IPS-18c (cell line): ENCODE results near the gene GPC3.
"Not testable (repeated sequence)": the region's sequence is repeated elsewhere in the genome, so short reads cannot be mapped to it uniquely, and the experiment has no call there.

Experiments used
- H3K4me3 ChIP-seq: 2 replicates; pipeline ENCODE4 v1.7.0; 2013; ENCODE audit warnings: low read depth, mild to moderate bottlenecking, low read length, moderate library complexity; ENCODE audit not compliant: insufficient read depth
- H3K9me3 ChIP-seq: one replicate; pipeline ENCODE4 v1.6.1; 2013; ENCODE audit warnings: mild to moderate bottlenecking, low read length, moderate library complexity; ENCODE audit not compliant: control insufficient read depth, insufficient read depth

Gene GPC3

DNA sequence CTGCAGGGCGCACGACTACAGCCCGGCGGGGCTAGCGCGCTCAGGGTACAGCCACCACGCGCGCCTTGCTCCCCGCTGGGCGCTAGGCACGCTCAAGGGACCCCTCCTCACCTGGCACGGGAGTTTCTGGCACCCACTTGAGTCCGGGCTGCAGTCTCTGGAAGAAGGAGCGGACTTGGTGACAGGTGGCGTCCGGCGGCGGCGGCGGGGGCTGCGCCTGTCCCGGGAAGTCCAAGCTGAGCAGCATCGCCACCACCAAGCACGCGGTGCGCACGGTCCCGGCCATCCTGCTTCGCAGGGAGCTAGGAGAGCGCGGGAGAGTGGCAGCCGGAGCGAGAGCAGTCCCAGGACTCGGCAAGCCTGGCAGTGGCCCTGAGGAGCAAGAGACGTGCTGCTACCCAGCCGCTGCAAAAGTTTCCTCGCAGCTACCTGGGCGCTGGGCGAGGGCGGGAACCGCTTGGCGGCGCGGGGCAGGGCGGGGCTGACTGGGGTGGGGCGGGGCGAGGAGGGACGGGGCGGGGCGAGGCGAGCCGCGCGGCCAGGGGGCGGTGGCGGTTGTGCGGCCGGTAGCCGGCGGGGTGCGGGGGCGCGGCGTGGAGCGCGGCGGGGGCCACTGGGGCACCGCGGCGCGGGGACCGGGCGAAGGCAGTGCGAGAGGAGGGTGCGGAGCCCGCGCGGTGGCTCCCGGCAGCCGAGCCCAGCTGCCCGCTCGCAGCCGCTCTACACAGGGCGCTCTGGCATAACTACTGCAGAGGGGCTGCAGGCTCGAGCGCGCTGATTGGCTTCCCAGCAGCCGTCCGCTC, at the start of gene GPC3:
GPC3 (minus strand) TSS at position 431 of the 803 bp plus-strand sequence.
- H3K4me3 ChIP-seq: peak within 1 kb of the TSS; percentile 48
- peaks cover 7% of the 10 kb centered on the region for H3K9me3 ChIP-seq

DNA sequence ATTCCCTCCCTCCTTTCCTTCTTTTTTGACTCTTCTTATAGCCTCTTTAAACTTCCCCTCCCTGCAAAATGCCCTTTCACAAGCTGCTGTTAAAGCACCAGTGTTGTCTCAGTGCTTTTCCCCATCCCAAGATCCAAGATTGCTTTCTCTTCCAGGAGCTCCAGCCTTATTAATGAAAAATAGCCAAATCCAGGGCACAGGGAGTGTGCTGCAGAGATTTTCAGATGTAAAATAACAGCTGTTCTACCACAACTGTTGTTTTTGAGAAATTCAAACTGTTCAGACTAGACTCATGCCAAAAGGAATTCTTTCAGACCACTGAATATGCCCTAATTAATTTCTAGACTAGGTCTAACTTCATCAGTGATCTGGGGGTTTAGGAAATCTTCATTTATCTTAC, 47.0 kb upstream of the GPC3 start:
- Histone ChIP-seq H3K4me3 (no peak overlapping the region), H3K9me3 (peaks cover 4% of the 10 kb centered on the region)

GRCh38 chrX:134026565-134027311, 41.3 kb upstream of the GPC3 start:
- peak overlapping the region; percentile 5; the same call in 1 of the 2 replicates for H3K4me3 ChIP-seq
- H3K9me3 ChIP-seq: peaks cover 4% of the 10 kb centered on the region

- Histone ChIP-seq H3K9me3 (peaks cover 4% of the 10 kb centered on the region), H3K4me3 (peak overlapping the region; percentile 5; the same call in 1 of the 2 replicates)
Measured at GRCh38 chrX:134025986-134026545, 40.7 kb upstream of the GPC3 start.

GRCh38 chrX:134024686-134025377, 39.4 kb upstream of the GPC3 start:
- Histone ChIP-seq H3K4me3 (no peak overlapping the region), H3K9me3 (peaks cover 4% of the 10 kb centered on the region)

- peaks cover 6% of the 10 kb centered on the region for H3K9me3 ChIP-seq
- H3K4me3 ChIP-seq: no peak overlapping the region
Measured at GRCh38 chrX:134023851-134024281, 38.5 kb upstream of the GPC3 start.

DNA sequence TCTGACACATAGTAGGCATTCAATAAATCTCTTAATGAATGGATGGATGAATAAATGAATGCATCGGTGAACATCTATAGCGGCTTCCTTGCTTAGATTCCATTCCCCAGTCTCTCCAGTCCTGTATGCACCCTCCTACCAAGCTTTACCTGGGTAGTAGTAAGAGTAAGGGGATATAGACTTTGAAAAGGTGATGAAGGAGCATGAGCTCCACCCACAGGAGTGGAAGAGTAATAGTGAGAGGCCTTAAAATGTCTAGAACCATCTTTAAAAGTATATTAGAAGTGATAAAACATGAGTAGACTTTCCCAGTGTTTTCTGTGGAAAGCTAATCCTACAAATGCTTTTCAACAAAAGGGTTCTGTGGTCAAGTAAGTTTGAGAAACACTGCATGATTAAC, 35.5 kb upstream of the GPC3 start:
- Histone ChIP-seq H3K4me3 (no peak overlapping the region), H3K9me3 (peaks cover 8% of the 10 kb centered on the region)

GRCh38 chrX:134019567-134020206, 34.3 kb upstream of the GPC3 start:
- Histone ChIP-seq H3K9me3 (peaks cover 6% of the 10 kb centered on the region), H3K4me3 (no peak overlapping the region)

DNA sequence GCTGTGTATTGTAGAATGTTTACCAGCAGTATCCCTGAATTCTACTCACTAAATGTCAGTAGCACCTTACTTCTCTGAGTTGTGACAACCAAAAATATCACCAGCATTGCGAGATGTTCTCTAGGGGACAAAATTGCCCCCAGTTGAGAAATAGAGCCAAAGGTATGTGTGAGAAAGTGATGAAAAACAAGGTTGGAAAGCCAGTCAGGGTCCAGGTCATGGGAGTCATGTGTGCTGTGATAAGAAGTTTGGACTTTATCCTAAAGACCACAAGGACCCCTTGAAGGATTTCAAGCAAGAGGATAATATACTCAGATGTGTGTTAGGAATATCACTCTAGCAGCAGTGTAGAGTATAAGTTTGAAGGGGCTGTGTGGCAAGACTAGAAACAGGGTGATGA, 30.9 kb upstream of the GPC3 start:
- not testable (repeated sequence) for H3K4me3 ChIP-seq, H3K9me3 ChIP-seq

- H3K9me3 ChIP-seq, H3K4me3 ChIP-seq: not testable (repeated sequence)
Measured at GRCh38 chrX:134015510-134015909, 30.1 kb upstream of the GPC3 start.

DNA sequence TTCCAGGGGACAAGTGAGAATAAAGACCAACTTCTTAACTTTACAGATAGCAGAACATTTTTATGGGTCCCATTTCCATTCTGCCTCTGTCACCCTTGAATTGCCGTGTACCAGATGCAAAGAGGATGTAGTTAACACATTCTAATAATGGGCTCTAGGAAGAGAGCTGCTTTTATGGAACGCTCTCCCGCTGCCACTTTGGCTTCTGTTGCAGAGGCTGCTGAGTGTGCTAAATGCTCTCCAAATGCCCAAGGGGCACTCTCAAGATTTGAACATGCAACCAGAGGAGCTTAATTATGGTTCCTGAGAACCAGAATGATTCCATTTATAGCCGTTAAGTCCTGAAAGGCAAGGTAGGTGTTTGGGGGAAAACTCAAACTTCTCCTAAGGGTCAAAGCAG, 28.1 kb upstream of the GPC3 start:
- peaks cover 8% of the 10 kb centered on the region for H3K9me3 ChIP-seq
- H3K4me3 ChIP-seq: no peak overlapping the region

DNA sequence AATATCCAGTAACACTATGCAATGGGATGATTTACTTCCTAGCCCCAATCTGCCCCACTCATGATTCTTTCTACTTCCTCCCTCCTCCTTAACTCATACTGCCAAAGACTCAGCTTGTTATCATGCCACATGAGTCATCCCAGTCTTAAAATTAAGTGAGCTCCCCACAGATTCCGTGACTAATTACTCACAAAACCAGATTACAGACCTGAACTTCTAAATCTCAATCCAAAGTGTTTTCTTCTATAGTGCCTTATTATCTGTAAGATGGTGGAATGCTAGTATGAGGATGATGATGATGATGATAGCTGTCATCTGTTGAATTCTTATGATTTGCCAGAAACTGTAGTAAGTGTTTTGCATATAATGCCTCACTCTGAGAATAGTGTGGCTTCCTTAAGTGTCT, 27.7 kb upstream of the GPC3 start:
- Histone ChIP-seq H3K4me3 (no peak overlapping the region), H3K9me3 (peaks cover 7% of the 10 kb centered on the region)

DNA sequence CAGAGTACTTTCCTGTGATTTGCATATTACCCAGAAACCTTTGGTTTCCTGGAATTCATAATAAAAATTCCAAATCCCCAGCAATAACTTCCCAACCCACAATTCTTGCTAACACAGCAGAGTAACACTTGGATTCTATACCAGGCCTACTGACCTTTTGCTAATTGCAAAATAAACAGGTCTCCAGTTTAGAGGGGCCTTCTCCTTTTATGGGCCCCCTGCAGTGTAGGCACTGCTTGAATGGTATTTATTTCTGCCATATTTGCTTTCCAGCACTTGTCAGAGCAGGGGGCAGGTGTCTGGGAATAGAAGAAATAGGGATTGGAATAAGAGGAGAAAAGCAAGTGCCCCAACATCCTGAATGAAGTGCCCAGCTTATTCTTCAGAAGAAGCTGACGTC, 25.3 kb upstream of the GPC3 start:
- H3K4me3 ChIP-seq: no peak overlapping the region
- peaks cover 4% of the 10 kb centered on the region for H3K9me3 ChIP-seq

DNA sequence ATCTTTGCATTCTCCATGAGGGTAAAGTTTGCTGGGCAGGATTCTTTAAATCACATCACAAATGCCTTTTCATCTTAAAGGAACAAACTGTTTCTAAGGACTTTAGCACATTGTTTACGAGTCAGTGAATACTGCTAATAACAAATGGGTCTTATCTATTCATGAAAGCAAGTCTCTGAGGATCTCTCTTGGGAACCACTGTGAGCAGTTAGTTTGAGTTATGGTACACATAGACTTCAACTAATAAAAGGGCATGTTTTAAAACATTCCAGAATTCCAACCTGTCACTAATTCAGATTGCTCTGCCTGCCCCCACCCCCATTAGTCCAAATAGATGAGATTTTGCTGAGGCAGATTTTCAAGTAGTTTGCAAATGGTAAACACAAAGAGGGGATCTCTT, 22.3 kb upstream of the GPC3 start:
- H3K4me3 ChIP-seq: no peak overlapping the region
- H3K9me3 ChIP-seq: peaks cover 4% of the 10 kb centered on the region

DNA sequence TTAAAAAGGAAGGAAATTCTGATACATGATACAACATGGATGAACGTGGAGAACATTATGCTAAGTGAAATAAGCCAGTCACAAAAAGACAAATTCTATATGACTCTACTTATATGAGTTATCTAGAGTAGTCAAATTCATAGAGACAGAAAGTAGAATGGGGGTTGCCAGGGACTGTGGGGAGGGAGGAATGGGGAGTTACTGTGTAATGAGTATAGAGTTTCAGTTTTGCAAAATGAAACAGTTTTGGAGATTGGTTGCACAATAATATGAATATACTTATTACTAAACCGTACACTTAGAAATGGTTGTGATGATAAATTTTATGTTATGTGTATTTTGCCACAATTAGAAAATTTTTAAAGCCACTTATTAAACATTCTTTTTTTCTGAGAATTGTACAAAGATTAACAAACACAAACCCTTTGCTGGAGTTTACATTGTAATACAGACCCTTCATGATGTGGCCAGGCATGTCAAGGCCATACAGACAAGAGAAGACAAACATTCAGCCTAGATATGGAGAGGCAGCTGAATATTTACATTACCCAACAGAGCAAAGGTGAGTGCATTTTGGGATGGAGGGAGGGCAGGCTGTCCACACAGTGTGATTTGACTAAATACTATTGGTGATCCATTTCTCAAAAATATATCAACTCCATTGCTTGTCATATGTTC, 21.2 kb upstream of the GPC3 start:
- Histone ChIP-seq H3K4me3 (no peak overlapping the region), H3K9me3 (peaks cover 4% of the 10 kb centered on the region)

GRCh38 chrX:134004084-134004483, 18.7 kb upstream of the GPC3 start:
- Histone ChIP-seq H3K4me3 (no peak overlapping the region), H3K9me3 (peaks cover 2% of the 10 kb centered on the region)
